GM19372 (cell line): ENCODE measurements around the gene SIK3.

Experiments used
- ATAC-seq: cut with Tn5 transposase; IDR thresholded peaks from one replicate; pipeline ENCODE4 v1.9.1; 2021; ENCODE audit warnings: mild to moderate bottlenecking, low read depth, moderate library complexity; ENCODE audit not compliant: unreplicated experiment

SIK3 gene

GRCh38 chr11:116910847-116911246, 187.4 kb downstream of the SIK3 start:
- ATAC-seq, result no peak

GRCh38 chr11:116910378-116910777, 187.8 kb downstream of the SIK3 start:
- ATAC-seq, result no peak

- no peak for ATAC-seq
Measured at GRCh38 chr11:116909245-116909644, 189.0 kb downstream of the SIK3 start.

- ATAC-seq, result no peak
Measured at GRCh38 chr11:116906479-116906878, 191.7 kb downstream of the SIK3 start.

GRCh38 chr11:116903090-116903489, 195.1 kb downstream of the SIK3 start:
- ATAC-seq, result no peak

- no peak for ATAC-seq
Measured at GRCh38 chr11:116901964-116902688, 196.1 kb downstream of the SIK3 start.

- no peak for ATAC-seq
Measured at GRCh38 chr11:116901211-116901610, 197.0 kb downstream of the SIK3 start.

GRCh38 chr11:116896211-116896610, 202.0 kb downstream of the SIK3 start:
- no peak for ATAC-seq

- no peak for ATAC-seq
Measured at GRCh38 chr11:116895048-116895757, 203.0 kb downstream of the SIK3 start.

- ATAC-seq, result no peak
Measured at GRCh38 chr11:116893906-116894305, 204.3 kb downstream of the SIK3 start.

- no peak for ATAC-seq
Measured at GRCh38 chr11:116893437-116893836, 204.8 kb downstream of the SIK3 start.

- ATAC-seq, result no peak
Measured at GRCh38 chr11:116892374-116892773, 205.9 kb downstream of the SIK3 start.

- ATAC-seq, result no peak
Measured at GRCh38 chr11:116891746-116892145, 206.5 kb downstream of the SIK3 start.

- ATAC-seq, result no peak
Measured at GRCh38 chr11:116890607-116891006, 207.6 kb downstream of the SIK3 start.

- ATAC-seq, result no peak
Measured at GRCh38 chr11:116890193-116890592, 208.0 kb downstream of the SIK3 start.

- ATAC-seq, result no peak
Measured at GRCh38 chr11:116888884-116889549, 209.2 kb downstream of the SIK3 start.

GRCh38 chr11:116888024-116888423, 210.2 kb downstream of the SIK3 start:
- no peak for ATAC-seq

GRCh38 chr11:116885951-116886655, 212.1 kb downstream of the SIK3 start:
- ATAC-seq, result no peak

- no peak for ATAC-seq
Measured at GRCh38 chr11:116882386-116882785, 215.8 kb downstream of the SIK3 start.

GRCh38 chr11:116881143-116881542, 217.1 kb downstream of the SIK3 start:
- no peak for ATAC-seq
